Hepatocyte (in vitro differentiated cells): ENCODE measurements around the gene NOS3. TPM values are rescaled to one million over a fixed set of nuclear protein-coding genes. Genes with fewer than 3 reads are reported as not detected.

Experiments
- DNase-seq: peaks from one replicate; pipeline ENCODE4 v3.0.0-alpha.2; 2016; ENCODE audit warnings: low spot score
- H2AFZ ChIP-seq: fragments of 200-600 bp; sonication (generic); 2 replicates; pipeline ENCODE4 v1.6.0; 2016; ENCODE audit warnings: antibody characterized with exemption, mild to moderate bottlenecking
- H3K27ac ChIP-seq: fragments of 200-600 bp; sonication (generic); 2 replicates; pipeline ENCODE4 v1.5.1; 2016; ENCODE audit warnings: mild to moderate bottlenecking
- H3K27me3 ChIP-seq: fragments of 200-600 bp; sonication (generic); 2 replicates; pipeline ENCODE4 v1.6.1; 2016
- H3K36me3 ChIP-seq: fragments of 200-600 bp; sonication (generic); replicated peaks from 2 replicates; pipeline ENCODE4 v1.5.1; 2016; ENCODE audit warnings: low read depth; ENCODE audit not compliant: insufficient read depth
- H3K4me1 ChIP-seq: fragments of 200-600 bp; sonication (generic); 2 replicates; pipeline ENCODE4 v1.5.1; 2016; ENCODE audit warnings: mild to moderate bottlenecking, moderate library complexity; ENCODE audit not compliant: insufficient read depth
- H3K4me2 ChIP-seq: fragments of 200-600 bp; sonication (generic); 2 replicates; pipeline ENCODE4 v1.6.0; 2016
- H3K4me3 ChIP-seq: fragments of 200-600 bp; sonication (generic); 2 replicates; pipeline ENCODE4 v1.5.1; 2016; ENCODE audit warnings: mild to moderate bottlenecking
- H3K79me2 ChIP-seq: fragments of 200-600 bp; sonication (generic); 2 replicates; pipeline ENCODE4 v1.6.0; 2017; ENCODE audit warnings: mild to moderate bottlenecking
- H3K9me2 ChIP-seq: fragments of 200-600 bp; sonication (generic); replicated peaks from 2 replicates; pipeline ENCODE4 v1.6.0; 2017; ENCODE audit warnings: mild to moderate bottlenecking; ENCODE audit not compliant: insufficient read depth
- H3K9me3 ChIP-seq: fragments of 200-600 bp; sonication (generic); 2 replicates; pipeline ENCODE4 v1.5.1; 2016; ENCODE audit warnings: low read depth, mild to moderate bottlenecking
- H4K20me1 ChIP-seq: fragments of 200-600 bp; sonication (generic); 2 replicates; pipeline ENCODE4 v1.6.0; 2016; ENCODE audit warnings: mild to moderate bottlenecking; ENCODE audit not compliant: insufficient read depth, poor library complexity, severe bottlenecking
- EZH2 ChIP-seq: fragments of 200-600 bp; sonication (generic); IDR thresholded peaks from 2 replicates; pipeline ENCODE4 v1.6.1; 2016; ENCODE audit warnings: antibody characterized with exemption, mild to moderate bottlenecking, borderline replicate concordance
- EZH2phosphoT487 ChIP-seq: fragments of 200-600 bp; sonication (generic); IDR thresholded peaks from one replicate; pipeline ENCODE4 v1.6.1; 2018; ENCODE audit warnings: antibody characterized with exemption, mild to moderate bottlenecking, low read depth, moderate library complexity; ENCODE audit not compliant: unreplicated experiment, severe bottlenecking
- WGBS: methylation state at CpG from one replicate; pipeline ENCODE4 v1.1.6; 2016; ENCODE audit warnings: low lambda C conversion rate; ENCODE audit errors: missing lambda C conversion rate; 5-methylcytosine and 5-hydroxymethylcytosine counted together
- polyA plus RNA-seq: library from polyadenylated mRNA; unstranded; fragments of >200 nt; fragmentation: Nextera tagmentation; extraction: Ambion mirVana; gene quantifications from 2 replicates; pipeline ENCODE4 v1.2.1, GENCODE V29; 2016
- total RNA-seq: library from RNA; depleted of rRNA; stranded (reverse); fragments of >200 nt; gene quantifications from 2 replicates; pipeline ENCODE4 v1.2.3, GENCODE V29; 2014
- TF ChIP-seq, protein P1 (sequence below): fragments of 200-600 bp; sonication (generic); IDR thresholded peaks from 2 replicates; pipeline ENCODE4 v1.5.1; 2016; ENCODE audit warnings: antibody characterized with exemption, mild to moderate bottlenecking; ENCODE audit not compliant: poor library complexity

The NOS3 gene
- total and polyA plus RNA-seq, 2 experiments from 2014 or later, result 9.8 to 17.4 TPM

DNA sequence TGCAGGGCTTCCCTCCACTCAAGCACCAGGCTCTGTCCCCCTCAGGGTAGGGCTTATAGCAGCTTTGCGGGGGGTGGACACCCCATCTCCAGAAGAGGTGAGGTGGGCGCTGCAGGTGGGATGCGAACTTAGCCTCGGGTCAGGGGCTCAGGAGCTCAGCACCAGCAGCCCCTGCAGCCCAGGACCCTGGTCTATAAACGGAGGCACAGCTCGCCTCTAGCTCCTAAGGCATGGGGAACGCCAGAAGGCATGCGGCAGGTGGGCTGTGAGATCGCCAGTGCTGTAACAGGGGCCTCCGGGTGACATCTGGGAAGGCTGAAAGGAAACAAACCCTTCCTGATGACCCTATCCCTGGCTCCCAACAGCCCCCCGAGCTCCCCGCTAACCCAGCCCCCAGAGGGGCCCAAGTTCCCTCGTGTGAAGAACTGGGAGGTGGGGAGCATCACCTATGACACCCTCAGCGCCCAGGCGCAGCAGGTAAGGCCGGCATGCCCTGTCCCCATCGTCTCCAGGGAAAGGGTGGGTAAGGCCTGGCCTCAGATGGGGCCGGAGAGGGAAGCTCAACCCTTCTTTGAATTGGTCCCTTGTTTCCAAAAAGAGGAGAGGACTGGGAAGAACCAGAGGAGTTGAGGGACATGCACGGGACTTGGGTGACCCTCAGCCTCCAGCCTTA, 4.2 kb downstream of the NOS3 start:
- no peak for DNase-seq
- no peaks in the 10 kb centered on the region for H3K27me3 ChIP-seq
- no peaks in the 10 kb centered on the region for H3K9me3 ChIP-seq
- no peaks in the 10 kb centered on the region for H3K9me2 ChIP-seq
- H3K4me1 ChIP-seq, result peaks cover 11% of the 10 kb centered on the region
- TF ChIP-seq, protein P1, sequence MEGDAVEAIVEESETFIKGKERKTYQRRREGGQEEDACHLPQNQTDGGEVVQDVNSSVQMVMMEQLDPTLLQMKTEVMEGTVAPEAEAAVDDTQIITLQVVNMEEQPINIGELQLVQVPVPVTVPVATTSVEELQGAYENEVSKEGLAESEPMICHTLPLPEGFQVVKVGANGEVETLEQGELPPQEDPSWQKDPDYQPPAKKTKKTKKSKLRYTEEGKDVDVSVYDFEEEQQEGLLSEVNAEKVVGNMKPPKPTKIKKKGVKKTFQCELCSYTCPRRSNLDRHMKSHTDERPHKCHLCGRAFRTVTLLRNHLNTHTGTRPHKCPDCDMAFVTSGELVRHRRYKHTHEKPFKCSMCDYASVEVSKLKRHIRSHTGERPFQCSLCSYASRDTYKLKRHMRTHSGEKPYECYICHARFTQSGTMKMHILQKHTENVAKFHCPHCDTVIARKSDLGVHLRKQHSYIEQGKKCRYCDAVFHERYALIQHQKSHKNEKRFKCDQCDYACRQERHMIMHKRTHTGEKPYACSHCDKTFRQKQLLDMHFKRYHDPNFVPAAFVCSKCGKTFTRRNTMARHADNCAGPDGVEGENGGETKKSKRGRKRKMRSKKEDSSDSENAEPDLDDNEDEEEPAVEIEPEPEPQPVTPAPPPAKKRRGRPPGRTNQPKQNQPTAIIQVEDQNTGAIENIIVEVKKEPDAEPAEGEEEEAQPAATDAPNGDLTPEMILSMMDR, result no peak
- no peak for TF ChIP-seq EZH2
- TF ChIP-seq EZH2phosphoT487, result no peak
- H3K4me3 ChIP-seq, result no peak overlapping the region
- no peak overlapping the region for H2AFZ ChIP-seq
- H3K79me2 ChIP-seq, result no peaks in the 10 kb centered on the region
- no peak overlapping the region for H3K4me2 ChIP-seq
- no peak overlapping the region for H3K27ac ChIP-seq
- no peaks in the 10 kb centered on the region for H4K20me1 ChIP-seq
- WGBS, result 84% methylated on average over 18 of the region's 19 CpGs
- H3K36me3 ChIP-seq, result no peaks in the 10 kb centered on the region

DNA sequence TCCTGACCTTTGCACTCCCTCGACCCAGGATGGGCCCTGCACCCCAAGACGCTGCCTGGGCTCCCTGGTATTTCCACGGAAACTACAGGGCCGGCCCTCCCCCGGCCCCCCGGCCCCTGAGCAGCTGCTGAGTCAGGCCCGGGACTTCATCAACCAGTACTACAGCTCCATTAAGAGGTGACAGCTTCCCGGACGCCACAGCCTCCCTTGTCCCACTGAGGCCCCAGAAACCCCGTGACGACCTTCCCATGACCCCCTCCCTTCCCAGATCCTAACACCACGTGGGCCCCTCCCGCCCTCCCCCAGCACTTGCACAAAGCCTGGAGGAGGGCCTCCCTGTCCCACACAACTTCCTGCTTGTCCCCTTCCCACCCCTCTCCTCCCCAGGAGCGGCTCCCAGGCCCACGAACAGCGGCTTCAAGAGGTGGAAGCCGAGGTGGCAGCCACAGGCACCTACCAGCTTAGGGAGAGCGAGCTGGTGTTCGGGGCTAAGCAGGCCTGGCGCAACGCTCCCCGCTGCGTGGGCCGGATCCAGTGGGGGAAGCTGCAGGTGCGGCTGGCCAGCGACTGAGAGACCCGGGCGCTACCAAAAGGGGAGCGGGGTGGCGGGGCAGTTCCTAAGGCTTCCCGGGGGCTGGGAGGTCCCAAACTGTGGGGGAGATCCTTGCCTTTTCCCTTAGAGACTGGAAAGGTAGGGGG, 5.7 kb downstream of the NOS3 start:
- peak overlapping the region; percentile 20 for H3K4me2 ChIP-seq
- TF ChIP-seq EZH2phosphoT487 (no peak), EZH2 (no peak)
- TF ChIP-seq, protein P1, result no peak
- no peaks in the 10 kb centered on the region for H3K9me2 ChIP-seq
- H3K9me3 ChIP-seq, result no peaks in the 10 kb centered on the region
- H3K79me2 ChIP-seq, result no peaks in the 10 kb centered on the region
- DNase-seq, result no peak
- no peak overlapping the region for H2AFZ ChIP-seq
- H3K27me3 ChIP-seq, result no peaks in the 10 kb centered on the region
- WGBS, result 91% methylated on average over 15 of the region's 31 CpGs
- H3K36me3 ChIP-seq, result no peaks in the 10 kb centered on the region
- no peaks in the 10 kb centered on the region for H4K20me1 ChIP-seq
- H3K4me3 ChIP-seq, result no peak overlapping the region
- peaks cover 5% of the 10 kb centered on the region for H3K4me1 ChIP-seq
- H3K27ac ChIP-seq, result no peak overlapping the region

DNA sequence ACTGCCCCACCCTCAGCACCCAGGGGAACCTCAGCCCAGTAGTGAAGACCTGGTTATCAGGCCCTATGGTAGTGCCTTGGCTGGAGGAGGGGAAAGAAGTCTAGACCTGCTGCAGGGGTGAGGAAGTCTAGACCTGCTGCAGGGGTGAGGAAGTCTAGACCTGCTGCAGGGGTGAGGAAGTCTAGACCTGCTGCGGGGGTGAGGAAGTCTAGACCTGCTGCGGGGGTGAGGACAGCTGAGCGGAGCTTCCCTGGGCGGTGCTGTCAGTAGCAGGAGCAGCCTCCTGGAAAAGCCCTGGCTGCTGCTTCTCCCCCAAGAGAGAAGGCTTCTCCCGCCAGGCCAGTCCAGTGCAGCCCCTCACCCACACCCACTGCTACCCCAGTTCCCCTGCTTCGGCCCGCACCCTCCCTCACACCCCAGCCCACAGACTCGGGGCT, 6.3 kb downstream of the NOS3 start:
- Histone ChIP-seq H3K27ac (no peak overlapping the region), H3K79me2 (no peaks in the 10 kb centered on the region), H4K20me1 (no peaks in the 10 kb centered on the region), H2AFZ (no peak overlapping the region), H3K4me2 (no peak overlapping the region), H3K4me1 (peaks cover 5% of the 10 kb centered on the region), H3K9me2 (no peaks in the 10 kb centered on the region), H3K36me3 (no peaks in the 10 kb centered on the region), H3K4me3 (no peak overlapping the region), H3K27me3 (no peaks in the 10 kb centered on the region), H3K9me3 (no peaks in the 10 kb centered on the region)
- TF ChIP-seq EZH2phosphoT487 (no peak), EZH2 (no peak)
- TF ChIP-seq, protein P1, result no peak
- WGBS, result 94% methylated on average over 8 of the region's 8 CpGs
- no peak for DNase-seq
